CD4-positive, alpha-beta T cell treated with Interferon alpha-2 for 1 hour (primary cell): ENCODE measurements around the gene SYT2.
"Not testable (repeated sequence)": the region's sequence is repeated elsewhere in the genome, so short reads cannot be mapped to it uniquely, and the experiment has no call there.

Experiments used
- DNase-seq, 2 donors: peaks; one replicate each; pipeline ENCODE4 v3.0.0-alpha.2; 2020 to 2022

Gene SYT2

GRCh38 chr1:202710070-202711045 is at the start of gene SYT2:
Gene SYT2 (minus strand): TSS chr1:202710454. CDS start chr1:202605772, 104,682 bp downstream.
- peak in 1 of 2 donors; percentile 4 for DNase-seq

- no peak for DNase-seq
Observed at GRCh38 chr1:202756391-202756790, 46.1 kb upstream of the SYT2 start.

GRCh38 chr1:202754293-202754692 is 44.0 kb upstream of the SYT2 start:
- no peak for DNase-seq

- no peak for DNase-seq
Observed at GRCh38 chr1:202752774-202753173, 42.5 kb upstream of the SYT2 start.

- DNase-seq, result peak in 1 of 2 donors; percentile 9
Observed at GRCh38 chr1:202750761-202751160, 40.5 kb upstream of the SYT2 start.

GRCh38 chr1:202750024-202750423 is 39.8 kb upstream of the SYT2 start:
- DNase-seq, result no peak

GRCh38 chr1:202745323-202745888 is 35.2 kb upstream of the SYT2 start:
- no peak for DNase-seq

GRCh38 chr1:202744770-202745169 is 34.5 kb upstream of the SYT2 start:
- DNase-seq, result not testable (repeated sequence)

GRCh38 chr1:202742496-202742895 is 32.2 kb upstream of the SYT2 start:
- no peak for DNase-seq

GRCh38 chr1:202733251-202733650 is 23.0 kb upstream of the SYT2 start:
- no peak for DNase-seq

- DNase-seq, result no peak
Observed at GRCh38 chr1:202728951-202729350, 18.7 kb upstream of the SYT2 start.

GRCh38 chr1:202725526-202725925 is 15.3 kb upstream of the SYT2 start:
- no peak for DNase-seq

- no peak for DNase-seq
Observed at GRCh38 chr1:202723708-202724107, 13.5 kb upstream of the SYT2 start.

GRCh38 chr1:202723046-202723445 is 12.8 kb upstream of the SYT2 start:
- not testable (repeated sequence) for DNase-seq

GRCh38 chr1:202716654-202717053 is 6.4 kb upstream of the SYT2 start:
- no peak for DNase-seq

GRCh38 chr1:202714202-202714601 is 3.9 kb upstream of the SYT2 start:
- not testable (repeated sequence) for DNase-seq

GRCh38 chr1:202713110-202713509 is 2.9 kb upstream of the SYT2 start:
- DNase-seq, result no peak

- no peak for DNase-seq
Observed at GRCh38 chr1:202711949-202712635, 1.8 kb upstream of the SYT2 start.

- no peak for DNase-seq
Observed at GRCh38 chr1:202709276-202710041, 795 bp downstream of the SYT2 start.

GRCh38 chr1:202708456-202709275 is 1.6 kb downstream of the SYT2 start:
- no peak for DNase-seq

GRCh38 chr1:202706851-202707250 is 3.4 kb downstream of the SYT2 start:
- DNase-seq, result no peak

GRCh38 chr1:202704601-202705000 is 5.7 kb downstream of the SYT2 start:
- no peak for DNase-seq
